HUES6 (cell line): ENCODE measurements around the gene DDX53.

ENCODE experiments used
- H3K27ac ChIP-seq: 2 replicates; pipeline ENCODE4 v1.7.0; 2013; ENCODE audit warnings: low read depth, mild to moderate bottlenecking, low read length, inconsistent platforms
- H3K27me3 ChIP-seq: 2 replicates; pipeline ENCODE4 v1.6.1; 2013; ENCODE audit warnings: low read length; ENCODE audit not compliant: control insufficient read depth, insufficient read depth
- H3K36me3 ChIP-seq: 2 replicates; pipeline ENCODE4 v1.6.1; 2013; ENCODE audit warnings: low read length; ENCODE audit not compliant: control insufficient read depth, insufficient read depth
- H3K4me1 ChIP-seq: 2 replicates; pipeline ENCODE4 v1.6.1; 2013; ENCODE audit warnings: low read length; ENCODE audit not compliant: control insufficient read depth, insufficient read depth
- H3K4me3 ChIP-seq: 2 replicates; pipeline ENCODE4 v1.5.1; 2013; ENCODE audit warnings: low read depth, low read length
- H3K9ac ChIP-seq: one replicate; pipeline ENCODE4 v1.6.1; 2013; ENCODE audit warnings: mild to moderate bottlenecking, low read length
- H3K9me3 ChIP-seq: 2 replicates; pipeline ENCODE4 v1.6.1; 2013; ENCODE audit warnings: low read depth, low read length; ENCODE audit not compliant: control insufficient read depth, insufficient read depth

DDX53 gene

GRCh38 chrX:22975786-22976185 lies 24.0 kb upstream of the DDX53 start:
- H3K4me1 ChIP-seq, result no peaks in the 10 kb centered on the region
- no peaks in the 10 kb centered on the region for H3K36me3 ChIP-seq
- H3K9me3 ChIP-seq, result no peaks in the 10 kb centered on the region

GRCh38 chrX:22985958-22986357 lies 13.8 kb upstream of the DDX53 start:
- H3K9me3 ChIP-seq, result no peaks in the 10 kb centered on the region
- H3K27me3 ChIP-seq, result no peaks in the 10 kb centered on the region; the same call in 1 of the 2 replicates
- no peak overlapping the region for H3K27ac ChIP-seq
- no peak overlapping the region for H3K4me3 ChIP-seq
- no peak overlapping the region for H3K9ac ChIP-seq
- no peaks in the 10 kb centered on the region for H3K4me1 ChIP-seq
- H3K36me3 ChIP-seq, result no peaks in the 10 kb centered on the region

More at GRCh38 chrX:22975786-22976185, 24.0 kb upstream of the DDX53 start:
- H3K4me3 ChIP-seq, result no peak overlapping the region
- H3K27ac ChIP-seq, result no peak overlapping the region
- no peak overlapping the region for H3K9ac ChIP-seq
- H3K27me3 ChIP-seq, result no peaks in the 10 kb centered on the region; the same call in 1 of the 2 replicates

GRCh38 chrX:22987452-22987851 lies 12.3 kb upstream of the DDX53 start:
- Histone ChIP-seq H3K27me3 (no peaks in the 10 kb centered on the region; the same call in 1 of the 2 replicates), H3K27ac (no peak overlapping the region), H3K9me3 (no peaks in the 10 kb centered on the region), H3K9ac (no peak overlapping the region), H3K4me3 (no peak overlapping the region), H3K36me3 (no peaks in the 10 kb centered on the region), H3K4me1 (no peaks in the 10 kb centered on the region)

- H3K27me3 ChIP-seq, result no peaks in the 10 kb centered on the region; the same call in 1 of the 2 replicates
- H3K9ac ChIP-seq, result no peak overlapping the region
- no peaks in the 10 kb centered on the region for H3K4me1 ChIP-seq
- no peak overlapping the region for H3K27ac ChIP-seq
- H3K9me3 ChIP-seq, result no peaks in the 10 kb centered on the region
- no peaks in the 10 kb centered on the region for H3K36me3 ChIP-seq
- no peak overlapping the region for H3K4me3 ChIP-seq
Observed at GRCh38 chrX:23003116-23003515, 3.4 kb downstream of the DDX53 start.

- no peak overlapping the region for H3K27ac ChIP-seq
- 0 out of 2 replicates have a peak, but pooled peaks cover 4% of the 10 kb centered on the region for H3K4me1 ChIP-seq
- H3K27me3 ChIP-seq, result no peaks in the 10 kb centered on the region; the same call in 1 of the 2 replicates
- no peaks in the 10 kb centered on the region for H3K9me3 ChIP-seq
- no peaks in the 10 kb centered on the region for H3K36me3 ChIP-seq
- no peak overlapping the region for H3K9ac ChIP-seq
- no peak overlapping the region for H3K4me3 ChIP-seq
Observed at GRCh38 chrX:23008431-23009099, 8.8 kb downstream of the DDX53 start.

- H3K27me3 ChIP-seq, result no peaks in the 10 kb centered on the region
- no peak overlapping the region for H3K9ac ChIP-seq
- H3K4me1 ChIP-seq, result 0 out of 2 replicates have a peak, but pooled peaks cover 4% of the 10 kb centered on the region
- H3K36me3 ChIP-seq, result no peaks in the 10 kb centered on the region
- H3K27ac ChIP-seq, result no peak overlapping the region
- no peaks in the 10 kb centered on the region for H3K9me3 ChIP-seq
- H3K4me3 ChIP-seq, result no peak overlapping the region
Observed at GRCh38 chrX:23012162-23012561, 12.4 kb downstream of the DDX53 start.

- H3K36me3 ChIP-seq, result no peaks in the 10 kb centered on the region
- H3K27me3 ChIP-seq, result no peaks in the 10 kb centered on the region
- H3K4me3 ChIP-seq, result no peak overlapping the region
- H3K27ac ChIP-seq, result no peak overlapping the region
- no peak overlapping the region for H3K9ac ChIP-seq
- H3K9me3 ChIP-seq, result no peaks in the 10 kb centered on the region
- 0 out of 2 replicates have a peak, but pooled peaks cover 4% of the 10 kb centered on the region for H3K4me1 ChIP-seq
Observed at GRCh38 chrX:23012636-23013035, 12.9 kb downstream of the DDX53 start.

GRCh38 chrX:23013366-23013765 lies 13.6 kb downstream of the DDX53 start:
- Histone ChIP-seq H3K27ac (no peak overlapping the region), H3K4me3 (no peak overlapping the region), H3K9ac (no peak overlapping the region), H3K4me1 (0 out of 2 replicates have a peak, but pooled peaks cover 4% of the 10 kb centered on the region), H3K36me3 (no peaks in the 10 kb centered on the region), H3K9me3 (no peaks in the 10 kb centered on the region), H3K27me3 (no peaks in the 10 kb centered on the region)

GRCh38 chrX:23031600-23031999 lies 31.8 kb downstream of the DDX53 start:
- H3K36me3 ChIP-seq, result no peaks in the 10 kb centered on the region
- H3K4me3 ChIP-seq, result no peak overlapping the region
- no peak overlapping the region for H3K9ac ChIP-seq
- no peaks in the 10 kb centered on the region; the same call in 1 of the 2 replicates for H3K27me3 ChIP-seq
- peaks cover 7% of the 10 kb centered on the region; the same call in 1 of the 2 replicates for H3K4me1 ChIP-seq
- no peaks in the 10 kb centered on the region for H3K9me3 ChIP-seq
- no peak overlapping the region for H3K27ac ChIP-seq

- peaks cover 16% of the 10 kb centered on the region for H3K4me1 ChIP-seq
- no peak overlapping the region for H3K27ac ChIP-seq
- no peak overlapping the region for H3K9ac ChIP-seq
- H3K4me3 ChIP-seq, result no peak overlapping the region
- no peaks in the 10 kb centered on the region; the same call in 1 of the 2 replicates for H3K27me3 ChIP-seq
- H3K36me3 ChIP-seq, result no peaks in the 10 kb centered on the region
- no peaks in the 10 kb centered on the region for H3K9me3 ChIP-seq
Observed at GRCh38 chrX:23035493-23035892, 35.7 kb downstream of the DDX53 start.

- H3K36me3 ChIP-seq, result no peaks in the 10 kb centered on the region
- no peak overlapping the region for H3K27ac ChIP-seq
- no peaks in the 10 kb centered on the region for H3K9me3 ChIP-seq
- no peak overlapping the region for H3K4me3 ChIP-seq
- no peaks in the 10 kb centered on the region for H3K4me1 ChIP-seq
- no peak overlapping the region for H3K9ac ChIP-seq
- peaks cover 6% of the 10 kb centered on the region; the same call in 1 of the 2 replicates for H3K27me3 ChIP-seq
Observed at GRCh38 chrX:23046443-23046842, 46.7 kb downstream of the DDX53 start.
